GM12875 (cell line): ENCODE results near the gene CDCA5.

Experiments used
- H3K4me3 ChIP-seq: one replicate; pipeline ENCODE4 v1.5.1; 2011; ENCODE audit warnings: low read depth, low read length, control low read depth
- CTCF ChIP-seq: IDR thresholded peaks from 2 replicates; pipeline ENCODE4 v1.5.1; 2011; ENCODE audit warnings: low read depth, mild to moderate bottlenecking, control low read depth, inconsistent platforms, low read length, moderate library complexity, borderline replicate concordance; ENCODE audit not compliant: insufficient read depth

CDCA5 gene

DNA sequence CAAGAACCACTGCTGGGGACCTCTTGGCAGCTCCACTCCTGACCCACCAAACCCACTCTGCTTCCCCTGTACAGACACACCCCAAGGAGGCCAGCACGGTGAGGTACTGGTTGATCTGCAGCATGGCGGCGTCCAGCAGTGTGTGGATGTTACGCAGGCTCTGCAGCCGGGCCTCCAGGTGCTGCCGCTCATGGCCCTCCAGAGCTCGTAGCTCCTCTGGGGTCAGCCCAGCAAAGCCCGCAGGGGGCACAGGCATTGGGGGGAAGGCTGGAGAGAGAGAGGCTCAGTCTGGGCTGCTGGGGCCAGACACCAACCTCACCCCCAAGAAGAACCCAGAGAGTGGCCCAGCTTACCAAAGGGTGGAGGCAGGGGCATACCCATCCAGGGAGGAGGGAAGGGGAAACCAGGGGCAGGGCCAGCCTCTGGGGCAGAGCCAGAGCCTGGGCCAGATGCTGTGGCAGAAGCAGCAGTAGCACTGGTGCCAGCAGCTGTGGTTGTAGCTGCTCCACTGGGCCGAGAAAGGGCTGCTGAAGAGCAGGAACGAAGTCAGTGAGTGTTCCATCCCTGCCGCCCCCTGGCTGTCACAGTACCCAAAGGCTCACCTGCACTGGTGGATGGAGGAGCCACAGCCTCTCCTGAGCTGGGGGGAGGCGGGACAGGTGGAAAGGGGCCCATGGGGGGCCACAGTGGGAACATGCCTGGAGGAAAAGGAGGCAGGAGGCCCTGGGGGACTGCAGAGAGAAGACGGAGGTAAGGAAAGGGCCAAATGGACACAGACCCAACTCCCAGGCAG is 46.0 kb upstream of the CDCA5 start:
- TF ChIP-seq CTCF: no peak
- no peak overlapping the region for H3K4me3 ChIP-seq

DNA sequence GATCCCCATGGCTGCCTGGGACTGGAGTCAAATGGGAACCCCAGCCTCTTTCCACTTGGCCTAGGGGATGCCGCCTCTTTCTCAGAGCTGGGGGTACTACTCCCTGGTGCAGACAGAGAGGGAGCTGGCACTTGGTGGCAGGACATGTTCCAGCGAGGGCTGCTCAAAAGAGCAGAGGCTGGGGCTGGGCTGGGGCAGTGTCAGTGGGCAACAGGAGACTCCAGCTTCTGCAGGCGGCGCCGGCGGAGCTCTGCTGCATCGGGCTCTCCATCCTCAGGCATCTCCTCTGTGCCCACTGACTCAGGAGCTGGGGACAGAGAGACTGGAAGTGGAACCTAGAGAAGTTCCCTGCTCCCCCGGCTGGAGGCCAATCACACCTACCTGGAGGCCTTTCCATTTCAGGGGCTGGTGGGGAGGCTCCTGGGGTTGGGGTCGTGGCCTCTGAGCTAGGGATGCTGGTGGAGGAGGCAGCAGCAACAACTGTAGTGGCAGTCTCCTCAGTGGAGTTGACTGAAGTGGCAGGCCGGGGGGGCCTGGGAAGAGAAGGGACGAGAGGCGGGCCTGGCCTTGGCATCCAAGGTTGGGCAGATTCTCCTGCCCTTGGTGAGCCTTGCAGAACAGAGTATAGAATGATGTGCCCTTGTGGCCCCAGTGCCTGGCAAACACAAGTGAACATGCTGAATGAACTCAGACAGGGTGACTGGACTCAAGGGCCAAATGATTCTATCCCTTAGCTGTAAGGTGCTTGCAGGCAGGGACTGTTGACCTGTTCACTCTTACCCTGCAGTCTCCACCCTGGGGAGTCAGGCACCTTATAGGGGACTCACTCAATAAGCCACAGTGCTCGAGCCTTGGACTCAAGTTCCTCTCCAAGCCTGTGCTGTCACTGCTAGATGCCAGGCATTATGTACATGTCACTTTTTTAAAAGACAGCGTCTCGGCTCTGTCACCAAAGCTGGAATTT is 44.6 kb upstream of the CDCA5 start:
- no peak for TF ChIP-seq CTCF
- H3K4me3 ChIP-seq: no peak overlapping the region

- H3K4me3 ChIP-seq: no peak overlapping the region
- no peak for TF ChIP-seq CTCF
Observed at GRCh38 chr11:65127473-65128181, 43.8 kb upstream of the CDCA5 start.

- H3K4me3 ChIP-seq: no peak overlapping the region
- no peak for TF ChIP-seq CTCF
Observed at GRCh38 chr11:65126624-65127274, 42.9 kb upstream of the CDCA5 start.

GRCh38 chr11:65125197-65126056 is 41.6 kb upstream of the CDCA5 start:
- TF ChIP-seq CTCF: no peak
- H3K4me3 ChIP-seq: no peak overlapping the region
